ENCODE results near the gene GSTO1. TPM values are rescaled to one million over a fixed set of nuclear protein-coding genes. Genes with fewer than 3 reads are reported as not detected.

Gene GSTO1
- total RNA-seq, 2 experiments from 2014 or later: 133 to 138 TPM

DNA sequence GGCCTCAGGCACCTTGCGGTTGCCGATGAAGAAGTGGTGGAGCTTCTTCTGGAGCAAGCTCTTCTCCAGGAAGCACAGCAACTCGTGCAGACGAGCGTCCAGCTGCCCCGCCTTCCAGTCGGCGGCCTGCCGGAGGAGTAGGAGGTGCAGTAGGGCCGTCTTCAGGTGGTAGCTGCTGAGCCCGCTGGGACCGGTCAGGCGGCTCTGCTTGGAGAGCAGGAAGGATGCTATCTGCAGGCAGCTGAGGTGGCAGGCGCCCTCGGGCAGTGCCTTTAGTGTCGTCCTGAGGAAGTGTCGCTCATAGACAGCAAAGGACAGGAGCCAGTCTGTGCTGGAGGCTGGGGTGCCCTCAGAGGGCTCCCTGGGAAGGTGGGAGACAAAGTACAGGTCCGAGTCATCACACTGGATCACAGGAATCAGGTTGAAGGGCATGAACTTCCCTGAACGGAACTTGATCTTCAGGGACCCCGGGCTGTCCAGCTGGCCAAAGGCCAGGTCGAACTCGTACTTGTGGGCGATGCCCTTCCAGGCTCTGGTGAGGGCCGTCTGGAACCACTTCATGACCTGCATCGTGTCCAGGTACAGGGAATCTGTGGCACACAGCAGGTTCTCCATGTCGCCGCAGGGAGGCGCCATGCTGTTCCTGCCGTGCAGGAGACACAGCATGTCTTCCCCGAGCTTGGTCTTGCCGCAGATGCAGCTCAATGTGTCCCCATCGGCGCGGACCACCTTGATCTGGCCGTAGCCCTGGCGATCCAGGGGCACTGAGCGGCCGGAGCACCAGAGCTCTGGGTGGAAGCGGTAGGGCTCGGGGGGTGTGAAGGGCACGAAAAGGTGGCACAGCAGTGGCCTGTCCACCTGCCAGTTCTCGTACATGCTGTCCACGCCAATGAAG lies 60.1 kb downstream of the GSTO1 start:
- ChIA-PET POLR2A (interaction anchor here (0.8 kb wide), 1 partner anchor 45 kb away, joined by 3 read pairs; no protein-coding TSS in a partner anchor), CTCF (interaction anchor here (0.8 to 3.6 kb wide), 4 partner anchors 9 to 36 kb away, joined by 3 to 12 read pairs (median 4); no protein-coding TSS in a partner anchor)

DNA sequence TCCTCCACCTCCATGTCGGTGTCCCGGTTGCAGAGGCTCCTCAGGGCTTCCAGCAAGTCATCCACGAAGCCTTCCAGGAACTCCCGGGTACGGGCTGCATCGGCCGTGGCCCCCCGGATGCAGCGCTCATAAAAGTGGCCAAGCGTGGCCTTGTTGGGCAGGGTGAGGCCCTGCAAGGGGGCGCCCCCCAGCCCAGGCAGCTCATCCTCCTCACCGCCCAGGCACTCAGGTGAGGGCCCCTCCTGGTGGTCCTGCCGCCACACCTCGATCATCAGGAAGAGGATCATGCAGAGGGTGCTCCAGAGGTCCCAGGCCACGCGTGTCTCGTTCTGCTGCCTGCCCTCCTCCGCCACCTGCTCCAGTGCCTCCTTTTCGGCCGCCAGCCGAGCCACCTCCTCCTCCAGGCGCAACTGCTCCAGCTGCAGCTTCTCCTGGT lies 60.8 kb downstream of the GSTO1 start:
- ChIA-PET CTCF (interaction anchor here (1.2 to 3.6 kb wide), 3 partner anchors 10 to 24 kb away, joined by 3 to 12 read pairs (median 4); no protein-coding TSS in a partner anchor), POLR2A (no interaction called here)

GRCh38 chr10:104316321-104317099 lies 61.8 kb downstream of the GSTO1 start:
- POLR2A ChIA-PET: no interaction called here
- CTCF ChIA-PET: interaction anchor here (3.6 kb wide), 1 partner anchor 11 kb away, joined by 12 read pairs; no protein-coding TSS in a partner anchor

Other genes with a start within 250 kb of the GSTO1 start
- not detected for gene COL17A1, start 169.0 kb upstream of the GSTO1 start, total RNA-seq
- gene SFR1, start 132.7 kb upstream of the GSTO1 start, total RNA-seq: 10 to 100 TPM; 13.5 to 15.2 TPM
- gene CFAP43, start 22.5 kb upstream of the GSTO1 start, total RNA-seq: not detected
- 1 to 10 TPM; 1.3 to 1.6 TPM for gene GSTO2, start 14.3 kb downstream of the GSTO1 start, total RNA-seq
- 10 to 100 TPM; 15.8 to 16.1 TPM for gene ITPRIP, start 83.6 kb downstream of the GSTO1 start, total RNA-seq
- under 1 TPM; 0.21 to 0.23 TPM for gene CFAP58, start 98.9 kb downstream of the GSTO1 start, total RNA-seq